Iris pigment epithelial cell (primary cell): ENCODE measurements around the gene CIBAR2.
A peak's percentile ranks its signal among the peaks of the same experiment; 100 is the strongest.

ENCODE experiments used
- DNase-seq: peaks from one replicate; pipeline ENCODE4 v3.0.0-alpha.2; 2011; ENCODE audit warnings: low read depth

The CIBAR2 gene

GRCh38 chr16:85083051-85083639, 29.1 kb downstream of the CIBAR2 start:
- no peak for DNase-seq

- no peak for DNase-seq
Measured at GRCh38 chr16:85082173-85083050, 29.9 kb downstream of the CIBAR2 start.

GRCh38 chr16:85081765-85082164, 30.5 kb downstream of the CIBAR2 start:
- DNase-seq = no peak

GRCh38 chr16:85081038-85081437, 31.2 kb downstream of the CIBAR2 start:
- no peak for DNase-seq

- DNase-seq = no peak
Measured at GRCh38 chr16:85079785-85080570, 32.3 kb downstream of the CIBAR2 start.

- no peak for DNase-seq
Measured at GRCh38 chr16:85078952-85079351, 33.3 kb downstream of the CIBAR2 start.

GRCh38 chr16:85078226-85078625, 34.0 kb downstream of the CIBAR2 start:
- DNase-seq = no peak

GRCh38 chr16:85077576-85078125, 34.6 kb downstream of the CIBAR2 start:
- no peak for DNase-seq

GRCh38 chr16:85077039-85077438, 35.2 kb downstream of the CIBAR2 start:
- DNase-seq = no peak

- DNase-seq = no peak
Measured at GRCh38 chr16:85075236-85075924, 36.9 kb downstream of the CIBAR2 start.

- no peak for DNase-seq
Measured at GRCh38 chr16:85074225-85074914, 37.9 kb downstream of the CIBAR2 start.

- DNase-seq = peak; percentile 22
Measured at GRCh38 chr16:85072947-85073346, 39.3 kb downstream of the CIBAR2 start.

GRCh38 chr16:85072076-85072860, 40.0 kb downstream of the CIBAR2 start:
- no peak for DNase-seq

- no peak for DNase-seq
Measured at GRCh38 chr16:85069171-85069570, 43.1 kb downstream of the CIBAR2 start.

- DNase-seq = no peak
Measured at GRCh38 chr16:85068746-85069145, 43.5 kb downstream of the CIBAR2 start.

- DNase-seq = no peak
Measured at GRCh38 chr16:85067426-85067825, 44.8 kb downstream of the CIBAR2 start.

GRCh38 chr16:85067024-85067423, 45.2 kb downstream of the CIBAR2 start:
- no peak for DNase-seq

GRCh38 chr16:85066346-85066885, 45.9 kb downstream of the CIBAR2 start:
- no peak for DNase-seq

GRCh38 chr16:85065099-85065498, 47.2 kb downstream of the CIBAR2 start:
- DNase-seq = no peak

GRCh38 chr16:85064186-85064585, 48.1 kb downstream of the CIBAR2 start:
- no peak for DNase-seq
